HG02642 (cell line): ENCODE measurements around the gene SERINC2.
A peak's percentile ranks its signal among the peaks of the same experiment; 100 is the strongest.
"Not testable (repeated sequence)": the region's sequence is repeated elsewhere in the genome, so short reads cannot be mapped to it uniquely, and the experiment has no call there.

Source experiments
- ATAC-seq: cut with Tn5 transposase; IDR thresholded peaks from one replicate; pipeline ENCODE4 v1.9.1; 2021; ENCODE audit warnings: mild to moderate bottlenecking; ENCODE audit not compliant: unreplicated experiment, poor library complexity

SERINC2 gene

DNA sequence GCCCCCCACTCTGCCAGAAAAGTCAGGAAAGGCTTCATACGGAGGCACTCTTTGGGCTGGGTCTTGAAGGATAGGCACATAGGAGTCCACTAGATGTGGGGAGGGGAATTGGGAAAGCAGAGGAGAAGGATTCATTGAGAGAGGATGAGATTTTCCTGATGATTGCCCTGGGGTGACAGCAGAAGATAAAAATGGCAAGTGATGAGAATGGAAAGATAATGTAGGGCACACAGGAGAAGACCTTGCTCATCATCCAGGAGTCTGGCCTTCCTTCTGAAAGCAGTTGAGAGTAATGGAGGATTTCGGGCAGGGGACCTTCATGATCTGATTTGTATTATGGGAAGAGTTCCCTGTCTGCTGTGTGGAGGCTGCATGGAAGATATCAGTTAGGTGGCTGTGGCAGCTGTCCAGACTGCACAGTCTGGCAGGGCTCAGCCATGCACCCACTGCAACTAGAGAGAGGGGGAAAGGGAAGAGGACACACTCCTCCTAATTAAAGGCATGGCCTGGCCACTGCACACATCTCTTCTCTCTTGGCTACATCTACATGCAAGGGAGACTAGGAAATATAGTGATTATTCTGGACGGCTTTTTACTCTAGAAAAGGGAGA is 30.5 kb upstream of the SERINC2 start:
- ATAC-seq = no peak

DNA sequence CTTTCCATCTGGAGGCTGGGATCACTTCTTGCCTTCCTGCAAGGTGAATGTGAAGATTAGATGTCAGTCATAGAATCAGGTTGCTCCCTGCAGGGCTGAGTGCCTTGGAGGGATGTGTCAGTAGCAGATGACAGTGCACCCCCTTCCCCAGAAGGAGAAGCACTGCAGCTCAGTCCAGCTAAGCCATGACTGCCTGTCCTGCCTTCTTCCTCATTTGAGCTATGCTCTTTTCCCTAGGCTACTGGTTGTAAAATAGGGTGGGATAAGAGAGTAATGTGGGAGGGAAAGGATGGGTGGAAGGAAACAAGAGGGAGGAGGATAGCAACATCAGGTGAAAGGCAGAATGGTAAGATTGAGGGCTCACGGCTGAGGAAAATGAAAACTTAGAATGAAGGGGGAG is 29.0 kb upstream of the SERINC2 start:
- no peak for ATAC-seq

DNA sequence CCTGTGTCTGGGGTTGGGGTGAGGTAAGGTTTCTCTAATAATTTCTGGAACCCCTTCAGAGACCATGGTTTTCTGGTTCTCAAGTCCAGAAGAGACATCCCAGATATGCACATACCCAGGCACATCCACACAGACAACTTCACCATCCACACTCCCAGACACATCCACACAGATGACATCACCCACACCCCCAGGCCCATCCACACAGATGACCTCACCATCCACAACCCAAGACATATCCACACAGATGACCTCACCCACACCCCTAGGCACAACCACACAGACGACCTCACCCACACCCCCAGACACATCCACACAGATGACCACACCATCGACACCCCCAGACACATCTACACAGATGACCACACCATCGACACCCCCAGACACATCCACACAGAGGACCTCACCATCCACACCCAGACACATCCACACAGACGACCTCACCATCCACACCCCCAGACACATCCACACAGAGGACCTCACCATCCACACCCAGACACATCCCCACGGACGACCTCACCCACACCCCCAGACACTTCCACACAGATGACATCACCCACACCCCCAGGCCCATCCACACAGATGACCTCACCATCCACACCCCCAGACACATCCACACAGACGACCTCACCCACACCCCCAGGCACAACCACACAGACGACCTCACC is 26.3 kb upstream of the SERINC2 start:
- not testable (repeated sequence) for ATAC-seq

DNA sequence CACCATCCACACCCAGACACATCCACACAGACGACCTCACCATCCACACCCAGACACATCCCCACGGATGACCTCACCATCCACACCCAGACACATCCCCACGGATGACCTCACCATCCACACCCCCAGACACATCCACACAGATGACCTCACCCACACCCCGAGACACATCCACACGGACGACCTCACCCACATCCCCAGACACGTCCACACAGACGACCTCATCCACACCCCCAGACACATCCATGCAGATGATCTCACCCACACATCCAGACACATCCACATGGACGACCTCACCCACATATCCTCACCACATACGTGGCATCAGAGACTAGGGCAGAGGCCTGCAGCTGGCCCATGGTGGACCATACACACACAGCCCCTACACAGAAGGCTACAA is 25.4 kb upstream of the SERINC2 start:
- no peak for ATAC-seq

DNA sequence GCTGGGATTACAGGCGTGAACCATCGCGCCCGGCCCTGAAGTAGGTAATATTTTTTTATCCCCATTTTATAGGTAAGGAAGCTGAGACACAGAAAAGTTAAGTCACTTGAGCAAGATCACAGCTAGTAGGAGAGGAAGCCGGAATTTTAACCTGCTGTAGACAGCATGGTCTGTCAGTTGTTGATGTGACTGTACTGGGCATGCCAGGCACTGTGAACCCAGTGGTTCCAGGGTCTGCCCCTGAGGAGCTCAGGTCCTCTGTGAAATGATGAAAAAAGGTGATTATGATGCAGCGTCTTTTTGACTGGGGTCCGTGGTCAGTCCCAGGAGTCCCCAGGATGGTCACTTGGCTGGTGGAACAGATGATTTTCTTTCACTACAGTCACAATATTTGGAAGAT is 23.4 kb upstream of the SERINC2 start:
- no peak for ATAC-seq

DNA sequence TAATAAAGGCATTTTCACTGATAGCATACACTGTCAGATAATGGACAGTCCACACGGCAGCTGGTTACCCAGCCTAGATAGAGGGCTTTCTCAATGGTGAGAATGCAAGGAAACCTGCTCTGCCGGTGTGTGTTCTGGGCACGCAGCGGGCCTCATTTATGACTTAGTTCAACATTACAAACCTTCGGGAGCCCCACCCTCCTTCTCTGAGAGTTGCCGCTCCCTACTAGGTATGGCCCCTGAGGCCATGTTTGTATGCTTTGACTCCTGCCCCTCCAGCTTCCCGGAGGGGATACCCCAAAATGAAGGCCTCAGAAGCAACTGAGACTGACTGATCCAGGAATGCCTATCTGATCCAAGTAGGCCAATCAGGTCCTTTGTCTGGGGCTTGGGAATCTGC is 22.9 kb upstream of the SERINC2 start:
- no peak for ATAC-seq

DNA sequence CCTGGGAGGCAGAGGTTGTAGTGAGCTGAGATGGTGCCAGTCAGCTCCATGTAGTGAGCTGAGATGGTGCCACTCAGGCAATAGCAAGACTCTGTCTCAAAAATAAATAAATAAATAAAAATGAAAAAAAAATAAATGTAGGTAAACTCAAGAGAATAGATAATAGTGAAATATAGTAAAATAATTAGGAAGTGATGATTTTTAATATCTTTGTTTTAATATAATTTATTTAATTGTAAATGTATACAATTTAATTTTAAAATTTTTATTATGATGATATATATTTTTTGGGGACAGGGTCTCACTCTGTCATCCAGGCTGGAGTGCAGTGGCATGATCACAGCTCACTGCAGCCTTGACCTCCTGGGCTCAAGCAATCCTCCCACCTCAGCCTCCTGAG is 19.6 kb upstream of the SERINC2 start:
- no peak for ATAC-seq

DNA sequence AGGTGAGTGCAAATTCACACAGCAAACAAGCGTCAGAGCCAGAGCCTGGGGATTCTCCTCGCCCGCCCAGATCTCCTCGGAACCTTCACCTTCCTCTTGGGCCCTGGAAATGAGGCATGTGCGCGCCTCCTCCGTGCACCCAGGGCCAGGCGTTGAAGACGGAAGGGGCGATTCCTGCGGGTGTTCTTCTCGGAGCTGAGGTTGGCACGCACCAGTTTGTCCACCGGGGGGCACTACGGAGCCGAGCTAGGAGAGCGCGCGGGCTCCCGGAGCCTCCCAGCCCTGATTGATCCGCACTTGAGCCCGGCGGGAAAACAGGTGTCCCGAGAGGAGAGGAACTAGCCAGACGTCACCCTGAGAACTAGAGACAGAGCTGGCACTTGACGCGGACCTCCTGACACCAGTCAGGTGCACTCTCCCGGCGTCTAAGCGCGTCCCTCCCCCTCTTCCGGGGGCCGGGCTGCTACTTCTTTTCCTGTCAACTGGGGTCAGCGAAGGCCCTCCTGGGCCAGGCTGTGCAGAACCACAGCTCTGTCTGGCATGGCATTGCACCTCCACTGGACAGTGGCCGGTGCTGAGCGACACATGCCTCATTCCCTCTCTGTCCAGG is 18.3 kb upstream of the SERINC2 start:
- peak; percentile 89 for ATAC-seq

DNA sequence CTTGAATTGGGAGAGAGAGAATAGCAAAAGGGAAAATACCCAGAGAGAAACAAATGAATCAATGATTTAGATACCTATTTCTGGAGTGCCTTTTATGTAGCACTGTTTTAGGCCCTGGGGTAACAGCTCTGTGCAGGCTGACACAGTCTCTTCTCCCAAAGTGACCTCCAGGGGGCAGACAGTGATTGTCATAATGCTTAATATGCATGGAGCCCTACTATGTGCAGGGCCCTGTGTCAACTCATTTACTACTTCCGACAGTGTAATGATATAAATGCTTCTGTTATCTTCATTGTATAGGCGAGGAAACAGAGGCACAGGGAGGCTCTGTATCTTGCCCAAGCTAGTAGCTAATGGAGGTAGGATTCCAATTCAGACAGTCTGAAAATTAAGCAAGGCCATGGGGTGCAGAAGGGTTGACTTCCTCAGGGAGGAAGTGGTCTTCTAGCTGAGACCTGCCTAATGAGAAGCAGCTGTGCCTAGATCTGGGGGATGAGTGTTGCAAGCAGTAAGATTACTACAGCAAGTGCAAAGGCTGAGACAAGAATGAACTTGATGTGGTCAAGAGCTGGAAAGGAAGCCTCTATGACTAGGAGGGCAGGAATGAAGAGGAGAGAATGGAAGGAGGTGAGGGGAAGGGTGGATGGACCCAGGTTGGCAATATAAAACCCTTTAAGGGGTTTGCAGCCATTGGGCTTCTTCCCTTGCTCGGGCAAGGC is 16.2 kb upstream of the SERINC2 start:
- ATAC-seq = no peak

DNA sequence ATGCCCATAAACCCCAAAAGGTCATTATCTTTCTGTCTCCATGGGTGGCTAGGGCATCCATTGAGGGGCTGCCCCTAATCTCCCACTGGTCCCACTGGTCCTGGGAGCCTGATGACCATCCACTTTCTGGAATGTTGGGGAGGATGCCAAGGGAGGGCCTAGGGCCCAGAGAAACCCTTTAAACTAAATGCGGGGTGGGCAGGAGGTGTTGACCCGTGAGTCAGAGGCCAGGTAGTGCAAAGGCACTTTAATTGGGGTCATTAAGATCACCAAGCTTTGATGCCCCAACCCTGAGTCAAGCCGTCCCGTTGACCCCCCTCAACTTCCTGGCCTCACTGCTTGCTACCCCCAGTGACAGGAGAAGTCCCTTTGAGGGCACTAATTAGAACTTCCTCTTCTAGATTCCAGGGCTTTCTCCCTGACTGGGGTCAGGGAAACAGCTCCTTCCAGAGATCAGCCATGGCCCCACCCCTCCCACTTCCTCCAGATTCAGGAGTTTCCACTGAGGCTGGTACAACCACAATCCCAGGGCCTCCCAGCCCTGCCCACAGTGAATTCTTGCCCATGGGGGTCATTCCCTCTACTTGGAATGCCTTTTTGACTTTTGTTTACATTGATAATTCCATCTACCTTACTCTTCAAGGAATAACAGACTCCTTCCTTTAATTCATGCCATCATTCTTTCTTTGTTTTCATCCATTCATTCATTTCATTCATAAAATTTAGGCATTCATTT is 15.5 kb upstream of the SERINC2 start:
- no peak for ATAC-seq

DNA sequence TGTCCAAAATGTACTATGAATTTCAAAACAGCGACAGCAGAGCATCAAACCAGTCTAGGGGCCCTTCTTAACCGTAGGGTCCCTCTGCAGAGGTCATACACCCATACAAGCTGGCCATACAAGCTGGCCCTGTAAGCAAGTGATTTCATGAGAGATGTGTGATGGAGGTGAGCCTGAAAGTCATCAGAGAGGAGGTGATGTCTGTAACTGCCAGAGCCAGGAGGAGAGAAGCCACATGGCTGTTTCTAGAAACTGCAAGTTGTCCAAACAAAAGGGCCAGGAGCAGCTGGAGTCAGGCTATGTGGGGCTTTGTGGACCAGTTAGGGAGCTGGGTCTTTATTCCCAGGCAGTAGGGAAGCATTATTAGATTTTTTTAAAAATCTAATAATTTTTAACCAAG is 14.8 kb upstream of the SERINC2 start:
- ATAC-seq = no peak

DNA sequence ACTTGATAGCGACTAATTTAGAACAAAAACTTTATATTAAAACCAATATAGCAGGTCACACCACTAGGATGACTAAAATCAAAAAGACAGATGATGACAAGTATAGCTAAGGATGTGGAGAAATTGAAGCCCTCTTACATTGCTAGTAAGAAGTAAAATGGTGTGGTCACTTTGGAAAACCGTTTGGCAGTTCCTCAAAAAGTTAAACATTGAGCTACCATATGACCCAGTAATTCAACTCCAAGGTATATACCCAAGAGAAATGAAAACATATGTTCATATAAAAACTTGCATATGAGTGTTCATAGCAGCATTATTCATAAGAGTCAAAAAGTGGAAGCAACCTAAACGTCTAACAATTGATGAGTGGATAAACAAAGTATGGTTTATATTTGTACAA is 13.0 kb upstream of the SERINC2 start:
- ATAC-seq = no peak

DNA sequence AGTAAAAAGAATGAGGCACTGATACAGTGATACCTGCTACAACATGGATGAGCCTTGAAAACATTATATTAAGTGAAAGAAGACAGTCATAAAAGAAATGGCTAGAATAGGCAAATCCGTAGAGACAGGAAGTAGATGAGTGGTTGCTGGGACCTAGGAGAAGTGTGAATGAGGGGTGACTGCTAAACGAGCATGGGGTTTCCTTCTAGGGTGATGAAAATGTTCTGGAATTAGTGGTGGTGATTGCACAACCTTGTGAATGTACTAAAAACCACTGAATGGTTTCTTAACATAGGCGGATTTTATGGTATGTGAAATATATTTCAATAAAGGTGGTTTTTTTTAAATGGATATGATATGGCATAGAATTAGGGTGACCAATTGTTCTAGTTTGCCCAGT is 12.6 kb upstream of the SERINC2 start:
- ATAC-seq = no peak

DNA sequence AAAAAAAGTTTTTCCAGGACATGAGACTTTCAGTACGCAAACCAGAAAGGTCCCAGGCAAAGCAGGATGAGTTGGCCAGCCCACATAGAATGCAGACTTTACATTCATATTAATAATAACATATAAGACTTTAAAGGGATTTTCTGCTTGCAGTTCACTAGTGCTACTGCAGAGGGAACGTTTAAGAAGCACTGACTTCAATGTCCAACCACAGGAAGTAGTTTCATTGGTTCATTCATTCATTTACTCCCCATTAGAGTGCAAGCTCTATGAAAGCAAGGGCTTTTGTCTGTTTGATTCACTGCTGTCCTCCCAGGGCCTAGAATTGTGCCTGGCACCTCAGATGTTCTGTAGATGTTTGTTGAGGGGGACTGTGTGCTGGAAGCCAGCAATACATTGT is 11.8 kb upstream of the SERINC2 start:
- no peak for ATAC-seq

DNA sequence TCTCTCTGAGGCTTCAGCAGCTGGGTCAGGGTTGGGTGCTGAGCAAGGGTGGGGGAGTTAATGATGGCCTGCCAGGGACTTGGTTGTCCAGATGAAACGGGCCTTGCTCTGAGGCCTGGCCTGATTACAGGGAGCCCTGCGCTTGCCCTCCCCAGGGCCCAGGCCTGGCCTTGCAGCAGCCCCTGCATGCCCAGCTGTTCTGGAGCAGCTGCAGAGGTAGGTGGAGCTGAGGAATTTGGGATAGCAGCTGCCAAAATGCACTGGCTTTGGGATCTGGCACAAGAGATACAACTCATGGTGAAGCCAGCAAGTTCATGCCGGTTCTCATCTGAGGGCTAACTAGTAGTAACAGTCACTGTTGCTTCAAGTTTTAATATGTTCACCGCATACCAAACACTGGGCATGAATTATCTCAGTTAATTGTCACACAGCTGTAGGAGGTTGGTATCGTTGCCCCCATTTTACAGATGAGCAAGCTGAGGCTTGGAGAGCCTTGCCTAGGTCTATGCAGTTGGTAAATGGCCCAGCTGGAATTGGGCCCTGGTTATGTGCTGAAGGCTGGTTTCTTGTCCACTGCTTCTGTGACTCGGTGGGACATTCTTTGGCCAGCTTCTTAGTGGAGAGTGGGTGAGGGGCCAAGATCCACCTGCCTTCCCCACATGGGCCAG is 7.3 kb upstream of the SERINC2 start:
- no peak for ATAC-seq

DNA sequence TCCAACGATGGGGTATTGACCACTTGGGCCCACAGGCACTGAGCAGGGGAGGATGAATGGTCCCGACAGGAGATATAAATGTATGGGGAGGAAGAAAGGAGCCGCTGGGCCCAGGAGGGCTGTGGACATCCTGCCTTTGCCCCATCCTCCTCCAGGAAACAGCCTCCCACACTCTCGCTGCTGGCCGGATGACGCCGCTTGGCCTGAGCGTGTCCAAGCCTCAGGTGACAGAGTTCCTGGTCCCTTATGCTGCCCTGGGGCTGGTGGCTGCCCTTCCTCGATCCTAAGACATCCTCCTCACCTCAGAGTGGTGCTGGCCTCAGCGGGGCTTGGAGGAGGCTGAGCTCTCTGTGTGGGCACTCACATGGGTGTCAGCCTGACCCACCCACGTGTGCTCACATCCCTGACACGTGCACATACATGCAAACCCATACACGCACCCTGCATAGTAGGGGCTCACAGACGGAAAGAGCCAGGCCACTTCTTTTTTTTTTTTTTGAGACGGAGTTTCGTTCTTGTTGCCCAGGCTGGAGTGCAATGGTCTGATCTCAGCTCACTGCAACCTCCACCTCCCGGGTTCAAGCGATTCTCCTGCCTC is 5.9 kb upstream of the SERINC2 start:
- no peak for ATAC-seq

DNA sequence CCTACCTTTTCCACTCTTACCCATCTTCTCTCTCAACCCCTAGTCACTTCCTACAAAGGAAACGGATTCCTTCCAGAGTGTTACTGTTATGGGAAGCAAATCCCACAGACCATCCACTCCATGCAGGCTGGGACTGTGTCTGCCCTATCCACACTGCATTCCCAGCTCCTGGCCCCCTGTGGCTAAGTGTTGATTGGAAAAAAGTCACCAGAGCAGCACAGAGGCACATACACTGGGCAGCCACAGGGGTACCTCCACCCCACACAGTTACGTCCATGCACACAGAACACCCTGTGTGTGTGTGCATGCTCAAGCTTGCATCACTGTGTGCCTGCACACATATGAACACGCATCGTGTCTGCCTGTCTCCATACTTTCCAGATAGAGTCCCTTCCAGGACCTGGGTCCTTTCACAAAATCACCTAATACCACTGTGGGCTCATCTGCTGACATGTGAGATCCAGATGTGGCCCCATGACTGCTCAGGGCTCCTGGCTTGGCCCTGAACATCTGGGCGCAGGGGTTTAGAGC is 4.2 kb upstream of the SERINC2 start:
- ATAC-seq = no peak

DNA sequence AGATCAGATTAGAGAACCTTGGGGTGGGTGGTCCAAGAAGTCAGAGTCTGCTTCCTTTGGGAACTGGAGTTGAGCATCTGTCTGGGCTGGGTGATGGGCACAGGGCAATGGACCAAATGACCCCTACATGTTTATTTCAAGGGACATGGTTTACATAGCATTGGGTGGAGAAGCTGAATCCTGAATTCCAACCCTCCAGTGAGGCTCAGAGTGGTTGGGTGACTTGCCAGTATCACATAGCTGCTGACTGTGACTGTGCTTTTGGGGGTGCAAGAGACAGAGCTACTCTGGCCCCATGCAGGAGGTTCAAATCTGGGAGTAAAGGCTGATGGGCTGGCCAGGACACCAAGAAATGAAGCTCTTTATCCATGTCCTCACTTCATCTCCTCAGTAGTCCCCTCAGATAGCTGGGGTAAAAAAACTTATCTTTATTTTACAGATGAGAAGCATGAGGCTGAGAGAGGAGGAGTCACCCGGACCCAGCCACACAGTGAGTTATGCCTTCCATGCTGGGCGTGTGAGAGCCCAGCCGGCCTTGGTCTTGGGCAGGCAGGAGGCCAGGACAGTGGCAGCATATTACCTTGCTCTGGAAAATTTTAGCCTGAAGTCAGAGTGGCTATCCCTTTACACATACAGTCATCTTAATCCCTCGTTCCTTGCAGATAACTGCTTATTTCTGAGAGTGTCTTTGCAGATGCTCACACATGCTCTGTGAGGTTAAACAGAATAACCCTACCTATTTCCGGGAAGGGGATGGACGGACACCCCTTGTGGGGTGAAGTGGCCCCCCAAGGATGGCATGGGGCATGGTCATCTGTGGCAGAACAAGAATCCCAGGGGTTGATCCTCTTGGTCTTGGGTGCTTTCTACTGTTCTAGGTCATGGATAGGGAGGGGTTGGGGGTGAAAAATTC is 2.8 kb upstream of the SERINC2 start:
- ATAC-seq = no peak

DNA sequence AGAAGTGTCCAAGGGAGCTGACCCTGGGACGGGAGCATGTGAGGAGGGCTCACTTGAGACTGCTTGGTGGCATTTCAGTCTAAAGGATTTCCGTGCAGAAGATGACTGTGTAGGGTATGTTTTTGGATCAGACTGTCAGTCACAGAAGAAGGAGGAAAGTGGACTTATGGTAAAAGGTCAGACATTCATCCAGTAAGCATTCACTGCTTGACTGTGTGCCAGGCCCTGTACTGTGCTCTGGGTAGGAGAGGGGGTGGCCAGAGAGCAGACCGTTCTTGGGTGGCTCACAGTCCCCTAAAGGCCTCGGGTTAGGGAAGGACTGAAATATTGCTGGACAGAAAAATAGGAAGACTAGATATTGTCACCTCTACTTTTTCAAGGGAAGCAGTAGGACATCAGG is 2.1 kb upstream of the SERINC2 start:
- ATAC-seq = no peak
